VCaP (cell line): ENCODE measurements around the gene DEPDC5.

ENCODE experiments used
- H3K27ac ChIP-seq: fragments of 450-650 bp; 2 replicates; pipeline ENCODE4 v1.5.1; 2017
- TF ChIP-seq, protein P1 (sequence below): fragments of 450-650 bp; conservative IDR thresholded peaks from 2 replicates; pipeline ENCODE4 v1.5.1; 2017; ENCODE audit warnings: mild to moderate bottlenecking, moderate library complexity

Gene DEPDC5

DNA sequence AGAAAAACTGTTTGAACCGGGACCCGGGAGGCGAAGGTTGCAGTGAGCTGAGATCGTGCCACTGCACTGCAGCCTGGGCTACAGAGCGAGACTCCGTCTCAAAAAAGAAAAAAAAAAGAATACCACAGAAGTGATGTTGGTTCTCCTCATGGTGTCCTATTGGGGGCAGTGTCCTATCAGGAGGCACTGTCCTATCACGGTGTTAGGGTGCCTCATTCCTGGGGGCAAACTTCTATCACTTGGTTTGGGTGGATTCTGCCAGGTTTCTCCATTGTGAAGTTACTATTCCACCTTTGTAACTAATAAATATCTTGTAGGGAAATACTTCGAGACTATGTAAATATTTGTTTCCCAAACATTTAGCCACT is 23.5 kb upstream of the DEPDC5 start:
- TF ChIP-seq, protein P1, sequence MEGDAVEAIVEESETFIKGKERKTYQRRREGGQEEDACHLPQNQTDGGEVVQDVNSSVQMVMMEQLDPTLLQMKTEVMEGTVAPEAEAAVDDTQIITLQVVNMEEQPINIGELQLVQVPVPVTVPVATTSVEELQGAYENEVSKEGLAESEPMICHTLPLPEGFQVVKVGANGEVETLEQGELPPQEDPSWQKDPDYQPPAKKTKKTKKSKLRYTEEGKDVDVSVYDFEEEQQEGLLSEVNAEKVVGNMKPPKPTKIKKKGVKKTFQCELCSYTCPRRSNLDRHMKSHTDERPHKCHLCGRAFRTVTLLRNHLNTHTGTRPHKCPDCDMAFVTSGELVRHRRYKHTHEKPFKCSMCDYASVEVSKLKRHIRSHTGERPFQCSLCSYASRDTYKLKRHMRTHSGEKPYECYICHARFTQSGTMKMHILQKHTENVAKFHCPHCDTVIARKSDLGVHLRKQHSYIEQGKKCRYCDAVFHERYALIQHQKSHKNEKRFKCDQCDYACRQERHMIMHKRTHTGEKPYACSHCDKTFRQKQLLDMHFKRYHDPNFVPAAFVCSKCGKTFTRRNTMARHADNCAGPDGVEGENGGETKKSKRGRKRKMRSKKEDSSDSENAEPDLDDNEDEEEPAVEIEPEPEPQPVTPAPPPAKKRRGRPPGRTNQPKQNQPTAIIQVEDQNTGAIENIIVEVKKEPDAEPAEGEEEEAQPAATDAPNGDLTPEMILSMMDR, result peak; percentile 49
- peak overlapping the region; percentile 38; the same call in 1 of the 2 replicates for H3K27ac ChIP-seq

DNA sequence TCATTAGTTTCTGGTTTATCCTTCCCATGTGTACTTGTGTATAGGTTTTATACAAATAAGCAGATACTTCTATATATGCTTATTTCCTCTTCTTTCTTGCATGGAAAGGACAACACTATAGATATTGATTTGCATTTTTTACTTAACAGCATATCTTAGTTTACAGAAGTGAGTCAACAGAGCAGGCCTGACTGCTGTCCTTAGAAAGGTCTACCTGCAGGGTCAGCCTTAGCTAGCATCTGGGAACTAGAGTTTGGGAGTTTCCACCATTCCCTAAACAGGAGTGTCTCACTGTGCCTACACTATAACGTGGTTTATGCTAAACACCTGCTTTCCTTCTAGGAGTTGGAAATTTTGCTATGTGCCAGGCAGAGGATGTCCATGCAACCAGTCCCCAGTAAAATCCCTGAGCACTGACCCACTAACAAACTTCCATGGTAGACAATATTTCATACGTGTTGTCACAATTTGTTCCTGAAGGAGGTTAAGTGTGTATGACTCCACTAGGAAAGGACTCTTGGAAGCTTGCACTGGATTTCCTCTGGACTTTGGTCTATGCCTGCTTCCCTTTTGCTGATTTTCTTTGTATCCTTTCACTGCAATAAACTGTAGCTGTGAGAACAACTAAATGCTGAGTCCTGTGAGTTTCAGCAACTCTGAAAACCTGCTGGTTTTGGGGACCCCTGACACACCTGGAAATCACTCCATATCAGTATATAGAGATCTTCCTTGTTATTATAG is 21.6 kb upstream of the DEPDC5 start:
- no peak overlapping the region for H3K27ac ChIP-seq
- TF ChIP-seq, protein P1, result no peak

DNA sequence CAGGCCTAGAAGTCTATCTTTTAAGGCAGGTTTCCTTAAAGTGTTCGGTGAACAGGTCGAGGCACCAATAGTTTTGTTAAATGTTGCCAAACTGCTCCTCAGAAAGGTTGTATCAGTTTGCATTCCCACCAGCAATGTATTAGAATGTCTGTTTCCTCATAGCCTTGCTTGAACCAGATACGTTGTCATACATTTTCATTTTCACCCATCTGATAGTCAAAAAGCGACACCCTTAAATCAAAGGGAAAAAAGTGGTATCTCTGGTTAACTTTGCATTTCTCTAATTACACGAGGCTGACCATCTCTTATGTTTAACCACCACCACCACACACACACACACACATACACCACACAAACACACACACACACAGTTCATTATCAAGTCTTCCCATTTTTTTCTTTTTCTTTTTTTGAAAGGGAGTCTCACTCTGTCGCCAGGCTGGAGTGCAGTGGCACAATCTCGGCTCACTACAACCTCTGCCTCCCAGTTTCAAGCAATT is 20.2 kb upstream of the DEPDC5 start:
- no peak overlapping the region for H3K27ac ChIP-seq
- TF ChIP-seq, protein P1, result no peak

DNA sequence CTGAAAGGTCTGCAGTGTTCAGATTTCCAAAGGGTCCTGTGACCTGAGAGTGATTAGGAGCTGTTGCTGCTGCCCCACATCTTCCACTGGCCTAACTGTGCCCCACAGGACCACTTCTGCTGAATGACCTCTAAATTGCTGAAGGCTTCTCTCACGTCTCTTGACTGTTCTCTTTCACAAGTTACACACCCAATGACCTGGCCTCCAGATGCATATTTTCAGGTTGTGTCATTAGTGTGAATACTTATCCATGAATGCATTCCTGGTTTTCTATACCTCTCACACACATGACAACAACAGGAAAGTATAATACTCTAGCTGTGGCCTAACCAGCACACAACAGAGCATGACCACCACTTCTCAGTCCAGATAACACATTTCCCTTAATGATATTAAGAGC is 19.3 kb upstream of the DEPDC5 start:
- TF ChIP-seq, protein P1, result no peak
- H3K27ac ChIP-seq, result no peak overlapping the region

DNA sequence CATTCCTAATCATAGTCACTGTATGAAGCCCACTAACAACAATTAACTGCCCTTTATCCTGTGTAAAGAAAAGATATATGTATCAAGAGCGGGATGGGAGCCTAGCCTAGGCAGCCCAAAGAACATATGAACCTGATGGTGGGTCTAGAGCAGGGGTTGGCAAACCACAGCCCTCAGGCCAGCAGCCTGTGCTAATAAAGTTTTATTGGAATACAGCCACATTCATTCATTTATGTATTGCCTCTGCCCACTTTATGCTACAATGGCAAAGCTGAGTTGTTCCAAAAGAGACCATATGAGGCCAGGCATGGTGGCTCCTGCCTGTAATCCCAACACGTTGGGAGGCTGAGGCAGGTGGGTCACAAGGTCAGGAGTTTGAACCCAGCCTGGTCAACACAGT is 17.4 kb upstream of the DEPDC5 start:
- no peak overlapping the region for H3K27ac ChIP-seq
- TF ChIP-seq, protein P1, result no peak

DNA sequence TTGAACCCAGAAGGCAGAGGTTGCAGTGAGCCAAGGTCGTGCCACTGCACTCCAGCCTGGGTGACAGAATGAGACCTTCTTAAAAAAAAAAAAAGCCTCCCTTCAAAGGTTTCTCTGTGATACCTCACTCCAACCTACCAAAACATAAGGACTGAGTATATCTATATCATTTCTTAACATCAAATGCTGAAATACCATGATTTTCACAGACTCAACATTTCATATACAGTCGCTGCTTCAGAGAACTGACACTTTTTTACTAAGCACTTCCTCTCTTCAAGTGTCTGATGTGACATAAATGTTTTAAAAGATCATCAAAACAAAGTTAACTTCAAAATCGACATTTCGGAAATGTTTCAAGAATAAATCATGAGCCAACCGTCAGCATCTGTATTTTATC is 15.9 kb upstream of the DEPDC5 start:
- TF ChIP-seq, protein P1, result no peak

DNA sequence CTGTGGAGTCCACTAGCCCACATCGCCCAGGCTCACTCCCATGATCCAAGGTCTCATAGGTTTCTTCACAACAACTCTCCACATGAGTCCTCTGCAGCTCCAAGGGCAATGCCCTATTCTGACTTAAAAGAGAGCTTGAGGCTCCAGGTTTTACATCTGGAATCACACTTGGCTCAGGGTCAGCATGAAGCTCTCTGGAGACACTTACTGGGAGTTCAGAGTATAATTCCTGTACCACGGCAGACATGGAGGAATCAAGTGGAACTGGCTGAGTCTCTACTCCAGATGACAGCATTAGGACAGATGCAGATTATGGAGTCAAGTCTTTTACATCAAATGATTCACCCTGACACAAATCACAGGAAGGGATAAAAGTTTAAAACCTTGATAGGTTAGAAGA is 15.3 kb upstream of the DEPDC5 start:
- TF ChIP-seq, protein P1, result no peak
- peak overlapping the region; percentile 63; the same call in 1 of the 2 replicates for H3K27ac ChIP-seq

More for the DNA sequence above, 15.9 kb upstream of the DEPDC5 start:
- no peak overlapping the region for H3K27ac ChIP-seq
